ENCODE results near the gene COL9A3. TPM values are rescaled to one million over a fixed set of nuclear protein-coding genes. Genes with fewer than 3 reads are reported as not detected.

The COL9A3 gene
- total RNA-seq, 4 donors from 2014 or later: 8.8 to 29.9 (median 14.3) TPM

DNA sequence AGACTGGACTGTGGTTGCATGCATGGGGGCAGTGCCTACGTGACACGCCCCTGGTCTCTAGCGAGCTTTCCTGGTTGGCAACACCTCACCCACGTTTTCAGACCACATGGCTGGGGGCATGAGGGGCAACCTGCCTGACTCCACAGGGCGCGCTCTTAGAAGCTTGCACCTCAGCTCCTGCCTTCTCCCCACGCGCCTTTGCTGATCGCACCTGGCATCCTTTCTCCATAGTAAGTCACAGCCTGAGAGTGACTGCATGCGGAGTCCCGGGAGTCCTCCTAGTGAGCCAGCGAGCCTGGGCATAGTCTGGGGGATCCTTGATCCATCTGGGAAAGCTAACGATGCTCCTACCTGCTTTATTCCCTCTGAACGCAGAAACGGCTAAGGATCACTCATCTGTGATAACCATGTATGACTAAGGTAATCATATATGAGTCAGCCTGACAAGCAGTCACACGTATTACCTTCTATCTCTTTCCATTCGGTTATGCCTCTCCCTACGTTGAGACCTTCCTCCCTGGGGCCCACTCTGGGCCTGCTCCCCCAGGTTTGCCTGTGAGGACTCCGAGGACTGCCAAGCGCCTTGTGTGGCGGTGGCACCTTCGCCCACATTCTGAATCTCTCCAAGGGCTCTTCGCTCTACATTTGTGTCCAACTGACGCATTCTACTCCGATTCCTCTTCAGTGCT is 40.2 kb downstream of the COL9A3 start:
- 96 to 100% methylated on average over 9 to 23 of the region's 25 CpGs for WGBS, 2 donors (ENCODE audit: low coverage in 1 of 2)
- TF ChIP-seq POLR2A (IDR thresholded peaks at IDR 0.05) (no peak), EP300 (IDR thresholded peaks at IDR 0.05) (no peak), POLR2AphosphoS5 (IDR thresholded peaks at IDR 0.05) (no peak)
- TF ChIP-seq, protein P1, sequence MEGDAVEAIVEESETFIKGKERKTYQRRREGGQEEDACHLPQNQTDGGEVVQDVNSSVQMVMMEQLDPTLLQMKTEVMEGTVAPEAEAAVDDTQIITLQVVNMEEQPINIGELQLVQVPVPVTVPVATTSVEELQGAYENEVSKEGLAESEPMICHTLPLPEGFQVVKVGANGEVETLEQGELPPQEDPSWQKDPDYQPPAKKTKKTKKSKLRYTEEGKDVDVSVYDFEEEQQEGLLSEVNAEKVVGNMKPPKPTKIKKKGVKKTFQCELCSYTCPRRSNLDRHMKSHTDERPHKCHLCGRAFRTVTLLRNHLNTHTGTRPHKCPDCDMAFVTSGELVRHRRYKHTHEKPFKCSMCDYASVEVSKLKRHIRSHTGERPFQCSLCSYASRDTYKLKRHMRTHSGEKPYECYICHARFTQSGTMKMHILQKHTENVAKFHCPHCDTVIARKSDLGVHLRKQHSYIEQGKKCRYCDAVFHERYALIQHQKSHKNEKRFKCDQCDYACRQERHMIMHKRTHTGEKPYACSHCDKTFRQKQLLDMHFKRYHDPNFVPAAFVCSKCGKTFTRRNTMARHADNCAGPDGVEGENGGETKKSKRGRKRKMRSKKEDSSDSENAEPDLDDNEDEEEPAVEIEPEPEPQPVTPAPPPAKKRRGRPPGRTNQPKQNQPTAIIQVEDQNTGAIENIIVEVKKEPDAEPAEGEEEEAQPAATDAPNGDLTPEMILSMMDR (IDR thresholded peaks at IDR 0.05): no peak
- Histone ChIP-seq H3K4me3 (no peak overlapping the region), H3K4me1 (peaks cover 0 to 21% (median 7%) of the 10 kb centered on the region in 3 donors), H3K27ac (no peak overlapping the region), H3K27me3 (no peaks in the 10 kb centered on the region), H3K36me3 (peaks cover 0 to 60% of the 10 kb centered on the region in 2 donors), H3K9me3 (no peaks in the 10 kb centered on the region)
- ATAC-seq: no peak

DNA sequence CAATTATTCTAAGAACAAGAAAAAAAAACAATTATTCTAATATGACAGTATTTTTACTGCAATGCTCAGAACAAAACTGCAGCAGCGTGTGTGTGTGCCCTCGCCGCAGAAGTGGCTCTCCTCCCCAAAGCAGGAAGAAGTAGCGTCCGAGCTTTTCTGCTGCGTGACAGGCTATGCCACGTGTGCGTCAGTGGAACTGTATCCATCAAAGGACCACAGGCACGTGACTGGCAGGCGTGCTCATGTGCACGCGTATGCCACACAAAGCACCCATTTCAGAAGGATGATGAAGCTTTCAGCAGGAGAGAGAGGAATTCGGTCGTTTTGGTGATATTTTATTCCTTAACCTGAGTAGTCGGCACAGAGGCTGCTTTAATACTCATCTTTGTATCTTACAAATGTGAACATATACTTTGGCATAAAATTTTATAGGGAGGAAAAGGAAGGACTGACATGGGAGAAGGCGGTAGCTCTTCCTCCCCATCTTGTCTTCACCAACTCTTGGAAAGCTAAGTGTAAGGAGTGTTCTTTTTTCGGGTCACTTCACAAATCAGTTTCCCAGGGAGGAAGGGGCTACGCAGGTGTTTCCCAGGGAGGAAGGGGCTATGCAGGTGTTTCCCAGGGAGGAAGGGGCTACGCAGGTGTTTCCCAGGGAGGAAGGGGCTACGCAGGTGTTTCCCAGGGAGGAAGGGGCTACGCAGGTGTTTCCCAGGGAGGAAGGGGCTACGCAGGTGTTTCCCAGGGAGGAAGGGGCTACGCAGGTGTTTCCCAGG is 41.4 kb downstream of the COL9A3 start:
- H3K4me3 ChIP-seq: no peak overlapping the region
- H3K27ac ChIP-seq: no peak overlapping the region
- ATAC-seq: no peak
- H3K36me3 ChIP-seq: peaks cover 0 to 48% of the 10 kb centered on the region in 2 donors
- 83 to 90% methylated on average over 8 to 17 of the region's 23 CpGs for WGBS, 2 donors (ENCODE audit: low coverage in 1 of 2)
- peaks cover 0 to 27% (median 7%) of the 10 kb centered on the region in 3 donors for H3K4me1 ChIP-seq
- H3K27me3 ChIP-seq: no peaks in the 10 kb centered on the region
- no peak for TF ChIP-seq EP300 (IDR thresholded peaks at IDR 0.05)
- TF ChIP-seq POLR2A (IDR thresholded peaks at IDR 0.05): no peak
- TF ChIP-seq, protein P1 (IDR thresholded peaks at IDR 0.05): no peak
- TF ChIP-seq POLR2AphosphoS5 (IDR thresholded peaks at IDR 0.05): no peak
- no peaks in the 10 kb centered on the region for H3K9me3 ChIP-seq

DNA sequence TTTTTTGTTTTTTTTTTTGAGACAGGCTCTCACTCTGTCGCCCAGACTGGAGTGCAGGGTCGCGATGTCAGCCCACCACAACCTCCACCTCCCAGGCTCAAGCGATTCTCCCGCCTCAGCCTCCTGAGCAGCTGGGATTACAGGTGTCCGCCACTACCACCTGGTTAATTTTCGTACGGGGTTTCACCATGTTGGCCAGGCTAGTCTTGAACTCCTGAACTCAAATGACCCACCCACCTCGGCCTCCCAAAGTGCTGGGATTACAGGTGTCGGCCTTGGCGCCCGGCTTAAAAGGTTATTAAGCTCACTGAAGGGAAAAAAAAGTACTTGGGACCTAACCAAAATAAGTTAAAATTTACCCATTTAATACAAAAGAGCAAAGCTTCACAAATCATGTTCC is 42.9 kb downstream of the COL9A3 start:
- ATAC-seq: no peak
- TF ChIP-seq POLR2AphosphoS5 (IDR thresholded peaks at IDR 0.05) (no peak), EP300 (IDR thresholded peaks at IDR 0.05) (no peak), POLR2A (IDR thresholded peaks at IDR 0.05) (no peak)
- TF ChIP-seq, protein P1 (IDR thresholded peaks at IDR 0.05): no peak
- peaks cover 0 to 33% of the 10 kb centered on the region in 2 donors for H3K36me3 ChIP-seq
- 89 to 97% methylated on average over 5 to 6 of the region's 12 CpGs for WGBS, 2 donors (ENCODE audit: low coverage in 1 of 2)
- H3K27ac ChIP-seq: no peak overlapping the region
- no peaks in the 10 kb centered on the region for H3K27me3 ChIP-seq
- peaks cover 0 to 27% (median 7%) of the 10 kb centered on the region in 3 donors for H3K4me1 ChIP-seq
- peak overlapping the region in 1 of 2 donors; percentile 56 for H3K4me3 ChIP-seq
- no peaks in the 10 kb centered on the region for H3K9me3 ChIP-seq

DNA sequence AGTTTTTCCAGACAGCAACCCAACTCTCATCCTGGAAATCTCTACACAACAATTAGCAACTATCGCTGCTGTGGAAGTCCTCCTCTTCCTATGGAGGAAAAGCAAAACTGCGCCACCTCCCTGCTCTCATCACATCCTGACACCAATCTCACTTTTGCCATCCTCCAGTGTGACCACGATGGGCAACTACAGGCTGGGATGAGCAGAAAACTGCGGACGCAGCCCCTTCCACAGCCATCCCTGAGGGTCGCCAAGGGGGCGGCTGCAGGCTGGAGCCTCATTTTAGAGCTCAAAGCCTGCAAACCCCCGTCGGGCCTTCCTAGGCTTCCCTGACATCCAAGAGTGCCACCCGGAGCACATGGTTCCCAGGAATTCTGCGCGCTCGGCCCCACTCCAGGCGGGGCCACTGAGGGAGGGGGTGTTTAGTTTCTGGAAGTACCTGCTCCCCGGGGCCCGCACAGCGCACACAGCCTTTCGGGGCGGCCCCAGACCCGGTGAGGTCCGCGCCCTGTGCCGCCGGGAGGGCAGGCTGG is 43.6 kb downstream of the COL9A3 start:
- Histone ChIP-seq H3K4me3 (peak overlapping the region in 1 of 2 donors; percentile 56), H3K27me3 (no peaks in the 10 kb centered on the region), H3K4me1 (peaks cover 0 to 27% (median 7%) of the 10 kb centered on the region in 3 donors), H3K9me3 (no peaks in the 10 kb centered on the region), H3K27ac (no peak overlapping the region), H3K36me3 (peaks cover 0 to 26% of the 10 kb centered on the region in 2 donors)
- no peak for ATAC-seq
- 24 to 47% methylated on average over 2 to 5 of the region's 24 CpGs for WGBS, 2 donors (ENCODE audit: low coverage in 1 of 2)
- no peak for TF ChIP-seq POLR2A (IDR thresholded peaks at IDR 0.05)
- no peak for TF ChIP-seq EP300 (IDR thresholded peaks at IDR 0.05)

DNA sequence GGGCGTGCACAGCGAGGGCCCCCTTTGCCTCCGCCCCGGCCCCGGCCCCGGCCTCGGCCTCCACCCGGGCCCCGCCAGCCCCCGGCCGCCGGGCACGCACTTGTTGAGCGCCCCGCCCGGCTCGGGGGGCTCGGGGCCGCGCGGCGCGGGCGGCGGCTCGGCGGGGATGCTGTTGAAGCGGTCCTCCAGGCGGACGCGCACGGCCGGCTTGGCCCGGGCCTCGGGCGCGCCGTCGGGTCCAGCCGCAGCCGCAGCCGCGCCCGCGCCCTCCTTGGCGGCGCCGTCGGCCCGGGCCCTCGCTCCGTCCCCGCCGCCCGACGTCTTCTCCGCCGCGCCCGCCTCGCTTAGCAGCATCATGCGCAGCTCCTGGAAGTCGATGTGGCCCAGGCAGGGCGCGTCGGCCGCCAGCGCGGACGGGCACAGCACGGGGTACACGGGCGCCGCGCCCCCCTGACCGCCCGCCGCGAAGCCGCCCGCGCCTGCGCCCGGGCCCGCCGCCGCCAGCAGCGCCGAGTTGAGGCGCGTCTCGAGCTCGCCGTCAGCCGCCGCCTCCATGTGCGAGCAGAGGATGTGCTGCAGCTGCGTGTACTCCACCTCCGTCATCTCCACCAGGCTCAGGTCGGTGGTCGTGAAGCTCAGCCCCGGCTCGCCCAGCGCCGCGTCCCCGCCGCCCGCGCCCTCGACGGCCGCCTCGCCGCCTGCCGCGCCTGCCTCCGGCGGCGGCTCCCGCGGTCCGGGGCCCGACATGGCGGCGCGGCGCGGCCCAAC is 44.3 kb downstream of the COL9A3 start:
- TF ChIP-seq POLR2AphosphoS5 (IDR thresholded peaks at IDR 0.05) (no peak), EP300 (IDR thresholded peaks at IDR 0.05) (no peak), POLR2A (IDR thresholded peaks at IDR 0.05) (no peak)
- TF ChIP-seq, protein P1 (IDR thresholded peaks at IDR 0.05): no peak
- no CpG with 5 or more reads among the region's 129 CpGs for WGBS, 2 donors (ENCODE audit: low coverage in 1 of 2)
- Histone ChIP-seq H3K27me3 (no peaks in the 10 kb centered on the region), H3K9me3 (no peaks in the 10 kb centered on the region), H3K4me3 (peak overlapping the region; percentile 30 to 56), H3K27ac (peak overlapping the region in 2 of 4 donors; percentile 51 to 55), H3K36me3 (peaks cover 0 to 21% of the 10 kb centered on the region in 2 donors), H3K4me1 (peaks cover 0 to 27% (median 7%) of the 10 kb centered on the region in 3 donors)
- ATAC-seq: peak; percentile 44
